Fibroblast of gingiva (primary cell): ENCODE results near the gene IGSF22.
"Not testable (repeated sequence)": the region's sequence is repeated elsewhere in the genome, so short reads cannot be mapped to it uniquely, and the experiment has no call there.

Source experiments
- DNase-seq: peaks from one replicate; pipeline ENCODE4 v3.0.0-alpha.2; 2011; ENCODE audit warnings: low read depth

Gene IGSF22

DNA sequence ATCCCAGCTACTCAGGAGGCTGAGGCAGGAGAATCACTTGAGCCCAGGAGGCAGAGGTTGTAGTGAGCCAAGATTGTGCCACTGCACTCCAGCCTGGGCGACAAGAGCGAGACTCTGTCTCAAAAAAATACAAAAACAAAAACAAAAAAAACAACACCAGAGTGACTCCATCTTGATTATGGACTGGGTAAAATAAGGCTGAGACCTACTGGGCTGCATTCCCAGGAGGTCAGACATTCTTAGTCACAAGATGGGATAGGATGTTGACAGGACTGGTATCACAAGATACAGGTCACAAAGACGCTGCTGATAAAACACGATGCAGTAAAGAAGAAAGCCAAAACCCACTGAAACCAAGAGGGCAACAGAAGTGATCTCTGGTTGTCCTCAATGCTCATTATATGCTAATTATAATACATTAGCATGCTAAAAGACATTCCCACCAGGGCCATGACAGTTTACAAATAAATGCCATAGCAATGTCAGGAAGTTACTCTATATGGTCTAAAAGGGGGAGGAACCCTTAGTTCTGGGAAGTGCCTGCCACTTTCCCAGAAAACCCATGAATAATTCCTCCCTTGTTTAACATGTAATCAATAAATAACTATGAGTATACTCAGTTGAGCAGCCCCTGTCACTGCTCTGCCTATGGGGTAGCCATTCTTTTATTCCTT, 34.4 kb downstream of the IGSF22 start:
- not testable (repeated sequence) for DNase-seq

DNA sequence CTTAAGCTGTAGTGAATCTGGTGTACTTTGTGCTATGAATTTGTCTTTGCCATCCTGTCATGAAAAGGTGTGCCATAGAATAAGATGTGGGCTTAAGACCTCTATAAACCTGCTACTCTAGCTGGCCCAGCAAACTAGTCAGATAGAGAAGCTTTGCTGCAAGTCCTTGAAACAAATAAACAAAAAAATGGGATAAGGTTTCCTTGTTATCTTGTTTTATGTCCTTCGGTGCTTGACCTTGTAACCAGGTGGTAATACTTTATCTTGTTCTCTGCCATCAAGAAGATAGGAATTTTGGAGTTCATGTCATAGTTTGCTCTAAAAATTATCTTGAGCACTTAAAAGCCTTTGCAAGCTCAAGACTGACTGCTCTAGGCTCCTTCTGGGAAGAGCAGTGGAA, 41.7 kb downstream of the IGSF22 start:
- no peak for DNase-seq

DNA sequence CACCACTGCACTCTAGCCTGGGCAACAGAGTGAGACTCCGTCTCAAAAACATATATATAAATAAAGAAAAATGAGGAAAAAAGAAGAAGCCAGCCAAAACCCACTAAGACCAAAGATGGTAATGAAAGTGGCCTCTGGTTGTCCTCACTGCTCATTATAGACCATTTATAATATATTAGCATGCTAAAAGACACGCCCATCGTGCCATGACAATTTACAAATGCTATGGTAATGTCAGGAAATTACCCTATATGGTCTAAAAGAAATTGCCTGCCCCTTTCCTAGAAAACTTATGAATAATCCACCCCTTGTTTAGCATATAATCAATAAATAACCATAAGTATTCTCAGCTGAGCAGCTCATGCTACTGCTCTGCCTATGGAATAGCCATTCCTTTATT, 43.5 kb downstream of the IGSF22 start:
- no peak for DNase-seq

DNA sequence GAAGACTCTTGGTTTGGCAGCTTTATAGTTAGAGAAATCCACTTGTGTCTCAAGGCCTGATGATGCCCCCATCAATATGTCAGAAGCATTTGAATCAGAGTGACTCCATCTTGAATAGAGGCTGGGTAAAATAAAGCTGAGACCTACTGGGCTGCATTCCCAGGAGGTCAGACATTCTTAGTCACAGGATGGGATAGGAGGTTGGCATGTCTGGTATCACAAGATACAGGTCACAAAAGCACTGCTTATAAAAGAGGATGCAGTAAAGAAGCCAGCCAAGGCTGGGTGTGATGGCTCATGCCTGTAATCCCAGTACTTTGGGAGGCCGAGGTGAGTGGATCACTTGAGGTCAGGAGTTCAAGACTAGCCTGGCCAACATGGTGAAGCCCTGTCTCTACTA, 44.0 kb downstream of the IGSF22 start:
- not testable (repeated sequence) for DNase-seq

- DNase-seq, result no peak
Measured at GRCh38 chr11:18677560-18677959, 48.4 kb downstream of the IGSF22 start.

DNA sequence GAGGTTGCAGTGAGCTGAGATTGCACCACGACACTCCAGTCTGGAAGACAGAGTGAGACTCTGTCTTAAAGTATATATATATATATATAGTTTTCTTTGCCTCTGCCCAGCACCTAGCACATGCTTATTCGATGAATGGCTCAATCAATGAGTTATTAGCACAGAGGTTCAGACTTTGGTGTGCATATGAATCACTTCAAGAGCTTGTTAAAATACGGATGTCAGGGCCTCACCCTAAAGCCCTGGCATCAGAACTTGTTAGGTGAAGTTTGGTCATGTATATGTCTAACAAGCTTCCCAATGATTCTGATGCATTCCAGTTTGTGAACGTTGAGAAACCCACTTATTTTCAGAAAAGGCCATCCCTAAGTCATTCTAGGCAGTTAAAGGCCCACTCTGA, 49.2 kb downstream of the IGSF22 start:
- DNase-seq, result no peak

DNA sequence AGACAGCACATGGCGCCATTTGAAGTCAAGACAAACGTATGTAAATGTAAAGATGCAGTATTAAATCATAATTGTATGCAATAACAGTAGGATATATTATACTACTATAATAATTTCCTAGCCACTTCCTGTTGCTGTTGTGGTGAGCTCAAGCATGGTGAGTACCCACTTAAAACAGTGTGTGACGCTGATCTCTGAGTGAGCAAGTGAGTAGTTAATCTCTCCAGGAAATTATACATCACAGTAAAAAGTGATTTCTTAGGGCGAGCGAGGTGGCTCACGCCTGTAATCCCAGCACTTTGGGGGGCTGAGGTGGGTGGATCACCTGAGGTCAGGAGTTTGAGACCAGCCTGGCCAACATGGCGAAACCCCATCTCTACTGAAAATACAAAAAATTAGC, 53.8 kb downstream of the IGSF22 start:
- not testable (repeated sequence) for DNase-seq

- no peak for DNase-seq
Measured at GRCh38 chr11:18671246-18671645, 54.7 kb downstream of the IGSF22 start.

- no peak for DNase-seq
Measured at GRCh38 chr11:18669711-18670110, 56.3 kb downstream of the IGSF22 start.

GRCh38 chr11:18669219-18669596, 56.8 kb downstream of the IGSF22 start:
- no peak for DNase-seq

GRCh38 chr11:18668131-18668530, 57.9 kb downstream of the IGSF22 start:
- no peak for DNase-seq

GRCh38 chr11:18665353-18665872, 60.6 kb downstream of the IGSF22 start:
- DNase-seq, result not testable (repeated sequence)

DNA sequence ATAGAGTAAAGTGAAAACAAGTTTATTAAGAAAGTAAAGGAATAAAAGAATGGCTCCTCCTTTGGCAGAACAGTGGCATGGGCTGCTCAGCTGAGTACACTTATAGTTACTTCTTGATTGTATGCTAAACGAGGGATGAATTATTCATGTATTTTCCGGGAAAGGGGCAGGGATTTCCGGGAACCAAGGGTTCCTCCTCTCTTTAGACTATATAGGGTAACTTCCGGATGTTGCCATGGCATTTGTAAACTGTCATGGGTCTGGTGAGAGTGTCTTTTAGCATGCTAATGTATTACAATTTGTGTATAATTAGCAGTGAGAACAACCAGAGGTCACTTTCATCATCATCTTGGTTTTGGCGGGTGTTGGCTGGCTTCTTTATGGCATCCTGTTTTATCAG, 68.3 kb downstream of the IGSF22 start:
- DNase-seq, result no peak
